HepG2 (cell line): Measurements from ENCODE around the gene APBA3. TPM values are rescaled to one million over a fixed set of nuclear protein-coding genes. Genes with fewer than 3 reads are reported as not detected.

Source experiments
- CREM ChIP-seq, 2 experiments: sonication (generic) in 1 of 2; formaldehyde crosslinking in 1 of 2; IDR thresholded peaks; 2 replicates each; pipeline versions ENCODE4 v1.4.0 to v1.6.1; 2016 to 2020; ENCODE audit warnings: antibody characterized with exemption in 1 of 2, mild to moderate bottlenecking in 1 of 2, missing genetic modification reagents in 1 of 2
- MIXL1 ChIP-seq: IDR thresholded peaks from 2 replicates; pipeline ENCODE4 v1.6.1; 2016
- ZNF407 ChIP-seq: sonication (generic); formaldehyde crosslinking; IDR thresholded peaks from one replicate; pipeline ENCODE4 v1.5.1; 2020; ENCODE audit warnings: mild to moderate bottlenecking, missing genetic modification reagents; ENCODE audit errors: not compliant biosample characterization
- ZNF572 ChIP-seq: sonication (generic); formaldehyde crosslinking; IDR thresholded peaks from 2 replicates; pipeline ENCODE4 v1.5.1; 2020; ENCODE audit warnings: mild to moderate bottlenecking, missing genetic modification reagents
- ZNF576 ChIP-seq: sonication (generic); formaldehyde crosslinking; IDR thresholded peaks from 2 replicates; pipeline ENCODE4 v1.4.0; 2020; ENCODE audit warnings: mild to moderate bottlenecking, missing genetic modification reagents
- ZXDC ChIP-seq: sonication (generic); formaldehyde crosslinking; IDR thresholded peaks from 2 replicates; pipeline ENCODE4 v1.5.0; 2020; ENCODE audit warnings: mild to moderate bottlenecking, missing genetic modification reagents
- polyA plus RNA-seq, 8 experiments: library from polyadenylated mRNA; depleted of rRNA in 3 of 8; stranded (reverse) in 7 of 8; unstranded in 1 of 8; fragments of >200 nt; fragmentation: Illumina TruSeq in 4 of 8; extraction: Trizol in 4 of 8; gene quantifications; 2 replicates each; pipeline versions ENCODE4 v1.2.1 to v1.2.3, GENCODE V29; 2011 to 2016; ENCODE audit warnings: low read depth in 4 of 8, missing spikeins in 1 of 8, mixed read lengths in 1 of 8; ENCODE audit not compliant: insufficient read depth in 1 of 8
- total RNA-seq, 5 experiments: library from RNA; depleted of rRNA; stranded (reverse); fragments of >200 nt; fragmentation: Illumina TruSeq; extraction: Trizol; gene quantifications; 2 replicates each; pipeline ENCODE4 v1.2.3, GENCODE V29; 2016; ENCODE audit warnings: low read depth in 1 of 5

The APBA3 gene
- total and polyA plus RNA-seq, 2 of the 13 experiments (the other 11 are each of a cell fraction or from before 2014, with no cell fraction given) = 14.2 to 14.3 TPM

- TF ChIP-seq ZNF407 = no peak
- TF ChIP-seq ZNF576 (CRISPR knock-in tag) = no peak
- TF ChIP-seq MIXL1 (CRISPR knock-in tag) = no peak
- TF ChIP-seq CREM (IDR thresholded peaks at IDR 0.05) = no peak
- no peak for TF ChIP-seq CREM (CRISPR knock-in tag; IDR thresholded peaks at IDR 0.05)
- TF ChIP-seq ZXDC = no peak
- no peak for TF ChIP-seq ZNF572
Observed at GRCh38 chr19:3788996-3789778, 27.7 kb upstream of the APBA3 start (continued).
